ENCODE results near the gene TMEM9B. TPM values are rescaled to one million over a fixed set of nuclear protein-coding genes. Genes with fewer than 3 reads are reported as not detected.

The TMEM9B gene
- total and polyA plus RNA-seq, 9 of the 15 experiments (the other 6 are each of a cell fraction or from before 2014, with no cell fraction given) = 7.7 to 20.0 (median 14.0) TPM

- ATAC-seq = no peak
- in situ Hi-C loops (cut with MboI) (no loop called here), intact Hi-C loops (cut with micrococcal nuclease) (loop anchor here (10.0 kb wide), 2 partner anchors 352 to 382 kb away; no protein-coding TSS in a partner anchor)
- Histone ChIP-seq H3K27me3 (ENCODE audit: control insufficient read depth in 2 of 2, insufficient read depth in 2 of 2, low read length in 2 of 2) (no peaks in the 10 kb centered on the region), H3K36me3 (ENCODE audit: control insufficient read depth, insufficient read depth, low read length) (peaks cover 39% of the 10 kb centered on the region), H3K4me1 (replicated peaks in 1 of 2; ENCODE audit: control insufficient read depth in 2 of 2, insufficient read depth in 2 of 2, low read length in 2 of 2) (no peaks in the 10 kb centered on the region), H3K9ac (ENCODE audit: insufficient read depth in 1 of 2, low read depth in 2 of 2, low read length in 2 of 2) (no peak overlapping the region), H3K9me3 (replicated peaks; ENCODE audit: control insufficient read depth, insufficient read depth, low read depth, low read length) (no peaks in the 10 kb centered on the region), H3K9me1 (ENCODE audit: control insufficient read depth, insufficient read depth, low read length) (no peaks in the 10 kb centered on the region), H3K27ac (ENCODE audit: extremely low read depth, low read depth, low read length) (no peak overlapping the region), H4K20me1 (replicated peaks; ENCODE audit: control insufficient read depth, insufficient read depth, low read length) (no peaks in the 10 kb centered on the region), H3K4me3 (no peak overlapping the region), H3K4me2 (ENCODE audit: insufficient read depth, low read length) (no peak overlapping the region), H2AFZ (ENCODE audit: low read depth, low read length) (no peak overlapping the region), H3K79me2 (ENCODE audit: control insufficient read depth, insufficient read depth, low read length) (peaks cover 22% of the 10 kb centered on the region)
- BruUV-seq (replicated peaks) = no TSS peak
- ChIA-PET CTCF (ENCODE audit: low intra/inter-chr PET ratio) (no interaction called here), POLR2A (no interaction called here)
- no peak for DNase-seq (ENCODE audit: extremely low read depth in 1 of 4, low spot score in 3 of 4)
- no peak for FAIRE-seq
- TF ChIP-seq TAF15 (IDR thresholded peaks at IDR 0.05; ENCODE audit: low read depth, low read length) (no peak), CCNT2 (IDR thresholded peaks at IDR 0.05; ENCODE audit: borderline replicate concordance, extremely low read depth, insufficient read length, low read depth, low read length) (no peak), ZNF75A (CRISPR knock-in tag; IDR thresholded peaks at IDR 0.05) (no peak), TOE1 (IDR thresholded peaks at IDR 0.05; ENCODE audit: borderline replicate concordance) (no peak), TOE1 (CRISPR knock-in tag; IDR thresholded peaks at IDR 0.05; ENCODE audit: borderline replicate concordance, low read depth) (no peak), ZMIZ1 (IDR thresholded peaks at IDR 0.05; ENCODE audit: low read depth in 2 of 2, low read length in 2 of 2) (no peak), HES1 (IDR thresholded peaks at IDR 0.05; ENCODE audit: low read depth) (no peak), ZNF384 (IDR thresholded peaks at IDR 0.05; ENCODE audit: low read depth, low read length) (no peak)
- 86% methylated on average over 4 of the region's 4 CpGs for WGBS (ENCODE audit: insufficient coverage, low coverage, missing lambda C conversion rate)
Observed at GRCh38 chr11:8956860-8957259, 7.4 kb downstream of the TMEM9B start.

Measured in K562 (cell line).